CD14-positive monocyte (primary cell): Measurements from ENCODE around the gene SPATS2L. TPM values are rescaled to one million over a fixed set of nuclear protein-coding genes. Genes with fewer than 3 reads are reported as not detected.

Experiments
- DNase-seq, 3 donors: peaks; one replicate each; pipeline ENCODE4 v3.0.0-alpha.2; 2011 to 2022
- H2AFZ ChIP-seq: 2 replicates; pipeline ENCODE4 v1.6.0; 2012; ENCODE audit warnings: mild to moderate bottlenecking, low read depth, low read length, inconsistent platforms; ENCODE audit not compliant: insufficient read depth, poor library complexity, severe bottlenecking
- H3K27ac ChIP-seq, 2 donors: 1 replicate in 1 of 2; 2 replicates in 1 of 2; pipeline ENCODE4 v1.5.1; 2012 to 2013; ENCODE audit warnings: low read length in 2 of 2, control low read depth in 1 of 2, inconsistent platforms in 1 of 2, low read depth in 1 of 2, mild to moderate bottlenecking in 1 of 2
- H3K27me3 ChIP-seq, 2 donors: one replicate each; pipeline versions ENCODE4 v1.6.0 to v1.6.1; 2011 to 2013; ENCODE audit warnings: low read length in 2 of 2; ENCODE audit not compliant: control insufficient read depth in 2 of 2, insufficient read depth in 2 of 2
- H3K36me3 ChIP-seq, 2 donors: replicated peaks in 1 of 2; 1 replicate in 1 of 2; 2 replicates in 1 of 2; pipeline versions ENCODE4 v1.5.1 to v1.6.1; 2012 to 2013; ENCODE audit warnings: low read length in 2 of 2, control low read depth in 1 of 2, inconsistent platforms in 1 of 2, mild to moderate bottlenecking in 1 of 2; ENCODE audit not compliant: insufficient read depth in 2 of 2, control insufficient read depth in 1 of 2
- H3K4me1 ChIP-seq, 2 donors: 1 replicate in 1 of 2; 2 replicates in 1 of 2; pipeline versions ENCODE4 v1.5.1 to v1.6.1; 2012 to 2013; ENCODE audit warnings: low read length in 2 of 2, control low read depth in 1 of 2, inconsistent platforms in 1 of 2, mild to moderate bottlenecking in 1 of 2, moderate library complexity in 1 of 2; ENCODE audit not compliant: insufficient read depth in 2 of 2, control insufficient read depth in 1 of 2
- H3K4me2 ChIP-seq: replicated peaks from 2 replicates; pipeline ENCODE3; 2012; ENCODE audit warnings: low read length, moderate library complexity, mild to moderate bottlenecking; ENCODE audit not compliant: poor library complexity, severe bottlenecking; ENCODE audit errors: extremely low read depth
- H3K4me3 ChIP-seq, 3 experiments: fragments of 200-600 bp in 1 of 3; sonication (generic) in 1 of 3; replicated peaks in 1 of 3; 1 replicate in 2 of 3; 2 replicates in 1 of 3; pipeline ENCODE4 v1.5.1; 2011 to 2013; ENCODE audit warnings: low read length in 3 of 3, mild to moderate bottlenecking in 3 of 3, control low read depth in 2 of 3, low read depth in 2 of 3, inconsistent platforms in 1 of 3, moderate library complexity in 1 of 3
- H3K79me2 ChIP-seq: 2 replicates; pipeline ENCODE4 v1.6.0; 2012; ENCODE audit warnings: mild to moderate bottlenecking, control low read depth, inconsistent platforms, low read length, moderate library complexity; ENCODE audit not compliant: insufficient read depth
- H3K9ac ChIP-seq: 2 replicates; pipeline ENCODE4 v1.6.0; 2017; ENCODE audit warnings: low read length, mild to moderate bottlenecking; ENCODE audit not compliant: insufficient read depth, poor library complexity, severe bottlenecking
- H3K9me3 ChIP-seq, 2 donors: replicated peaks in 1 of 2; 1 replicate in 1 of 2; 2 replicates in 1 of 2; pipeline versions ENCODE4 v1.5.1 to v1.6.1; 2012 to 2013; ENCODE audit warnings: low read length in 2 of 2, control low read depth in 1 of 2; ENCODE audit not compliant: control insufficient read depth in 1 of 2, insufficient read depth in 1 of 2
- H4K20me1 ChIP-seq: 2 replicates; pipeline ENCODE4 v1.6.0; 2012; ENCODE audit warnings: mild to moderate bottlenecking, low read length, control low read depth, moderate library complexity; ENCODE audit not compliant: insufficient read depth
- H3K27ac Mint-ChIP-seq, 7 donors: one replicate each; pipeline ENCODE4 v1.8.0; 2020; ENCODE audit warnings: mild to moderate bottlenecking in 7 of 7, mixed read lengths in 7 of 7, moderate library complexity in 6 of 7, inconsistent platforms in 2 of 7
- H3K27me3 Mint-ChIP-seq, 3 donors: one replicate each; pipeline ENCODE4 v1.8.0; 2021 to 2022; ENCODE audit warnings: low read depth in 3 of 3, mild to moderate bottlenecking in 3 of 3, mixed read lengths in 3 of 3, moderate library complexity in 3 of 3, inconsistent platforms in 1 of 3
- H3K36me3 Mint-ChIP-seq, 2 donors: one replicate each; pipeline ENCODE4 v1.8.0; 2020; ENCODE audit warnings: mixed read lengths in 2 of 2, inconsistent platforms in 1 of 2, mild to moderate bottlenecking in 1 of 2
- H3K4me1 Mint-ChIP-seq: one replicate; pipeline ENCODE4 v1.8.0; 2020; ENCODE audit warnings: mild to moderate bottlenecking, mixed read lengths
- H3K4me3 Mint-ChIP-seq, 2 donors: one replicate each; pipeline ENCODE4 v1.8.0; 2020; ENCODE audit warnings: mild to moderate bottlenecking in 2 of 2, mixed read lengths in 2 of 2, moderate library complexity in 1 of 2
- H3K9me3 Mint-ChIP-seq, 7 donors: one replicate each; pipeline ENCODE4 v1.8.0; 2020 to 2022; ENCODE audit warnings: mixed read lengths in 7 of 7, mild to moderate bottlenecking in 6 of 7, moderate library complexity in 6 of 7, inconsistent platforms in 2 of 7
- CTCF ChIP-seq: fragments of 200-600 bp; IDR thresholded peaks from one replicate; pipeline ENCODE4 v1.8.0; 2022; ENCODE audit warnings: antibody characterized with exemption, mild to moderate bottlenecking
- WGBS: methylation state at CpG from one replicate; pipeline ENCODE4 v1.1.5; 2013; ENCODE audit warnings: missing lambda C conversion rate; ENCODE audit not compliant: insufficient coverage; 5-methylcytosine and 5-hydroxymethylcytosine counted together
- intact Hi-C, 2 donors: fragments of 100-400 bp; cut with micrococcal nuclease; formaldehyde crosslinking; loops; one replicate each; pipeline versions ENCODE4 v1.15.0 to v1.15.1; 2023
- polyA plus RNA-seq, 3 donors: library from polyadenylated mRNA; depleted of rRNA in 1 of 3; unstranded in 2 of 3; stranded (reverse) in 1 of 3; fragments of 300-500 nt in 2 of 3; fragments of >200 nt in 1 of 3; fragmentation: Illumina TruSeq in 2 of 3; gene quantifications; 1 replicate in 2 of 3; 2 replicates in 1 of 3; pipeline ENCODE4 v1.2.3, GENCODE V29; 2012 to 2021

Gene SPATS2L
- polyA plus RNA-seq, 3 donors, result 2.7 to 5.2 (median 3.2) TPM

GRCh38 chr2:200476836-200477235, 170.3 kb downstream of the SPATS2L start:
- H3K4me3 ChIP-seq, result no peak overlapping the region
- no peak overlapping the region for H2AFZ ChIP-seq
- H4K20me1 ChIP-seq, result no peaks in the 10 kb centered on the region
- peaks cover 0 to 13% of the 10 kb centered on the region in 2 donors for H3K36me3 ChIP-seq
- DNase-seq, result no peak
- no peaks in the 10 kb centered on the region for H3K27me3 ChIP-seq
- no peak overlapping the region for H3K27ac Mint-ChIP-seq
- no peak overlapping the region for H3K4me3 Mint-ChIP-seq
- H3K4me1 Mint-ChIP-seq, result no peaks in the 10 kb centered on the region
- no peaks in the 10 kb centered on the region for H3K9me3 Mint-ChIP-seq
- no peak overlapping the region for H3K9ac ChIP-seq
- no peaks in the 10 kb centered on the region for H3K79me2 ChIP-seq
- H3K4me2 ChIP-seq, result no peak overlapping the region
- 100% methylated on average over 2 of the region's 8 CpGs for WGBS
- H3K27ac ChIP-seq, result no peak overlapping the region
- no peak for TF ChIP-seq CTCF
- intact Hi-C loops, result no loop called here
- H3K4me1 ChIP-seq, result no peaks in the 10 kb centered on the region
- peaks cover 0 to 5% (median 0%) of the 10 kb centered on the region in 3 donors for H3K27me3 Mint-ChIP-seq
- H3K36me3 Mint-ChIP-seq, result peaks cover 15 to 20% of the 10 kb centered on the region in 2 donors
- H3K9me3 ChIP-seq, result no peaks in the 10 kb centered on the region

DNA sequence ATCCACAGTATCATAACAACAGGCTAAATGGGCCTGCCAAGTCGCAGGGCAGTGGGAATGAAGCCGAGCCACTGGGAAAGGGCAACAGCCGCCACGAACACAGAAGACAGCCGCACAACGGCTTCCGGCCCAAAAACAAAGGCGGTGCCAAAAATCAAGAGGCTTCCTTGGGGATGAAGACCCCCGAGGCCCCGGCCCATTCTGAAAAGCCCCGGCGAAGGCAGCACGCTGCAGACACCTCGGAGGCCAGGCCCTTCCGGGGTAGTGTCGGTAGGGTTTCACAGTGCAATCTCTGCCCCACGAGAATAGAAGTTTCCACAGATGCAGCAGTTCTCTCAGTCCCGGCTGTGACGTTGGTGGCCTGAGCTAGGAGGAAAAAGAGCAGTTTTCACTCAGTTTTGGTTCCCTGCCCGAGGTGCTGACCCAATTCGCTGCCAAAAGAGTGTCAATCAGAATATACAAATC, 171.2 kb downstream of the SPATS2L start:
- Histone ChIP-seq H3K9ac (no peak overlapping the region), H3K4me3 (no peak overlapping the region), H3K36me3 (peaks cover 0 to 12% of the 10 kb centered on the region in 2 donors), H3K9me3 (no peaks in the 10 kb centered on the region), H3K4me2 (no peak overlapping the region), H3K27me3 (no peaks in the 10 kb centered on the region), H2AFZ (no peak overlapping the region), H3K27ac (no peak overlapping the region), H3K79me2 (no peaks in the 10 kb centered on the region), H3K4me1 (no peaks in the 10 kb centered on the region), H4K20me1 (no peaks in the 10 kb centered on the region)
- DNase-seq, result no peak
- H3K4me3 Mint-ChIP-seq, result no peak overlapping the region
- intact Hi-C loops, result no loop called here
- no peak for TF ChIP-seq CTCF
- 95% methylated on average over 14 of the region's 21 CpGs for WGBS
- no peaks in the 10 kb centered on the region for H3K4me1 Mint-ChIP-seq
- H3K27me3 Mint-ChIP-seq, result peaks cover 0 to 5% (median 0%) of the 10 kb centered on the region in 3 donors
- H3K27ac Mint-ChIP-seq, result no peak overlapping the region
- peaks cover 15 to 19% of the 10 kb centered on the region in 2 donors for H3K36me3 Mint-ChIP-seq
- no peaks in the 10 kb centered on the region for H3K9me3 Mint-ChIP-seq
